RWPE1 (cell line): Measurements from ENCODE around the gene PDHB.

ENCODE experiments used
- CTCF ChIA-PET: fragments of 350-600 bp; sonication (Branson Sonifier 250); formaldehyde crosslinking; extraction: SDS; loops from one replicate; lab custom pipeline; 2021; lab: Yijun Ruan, JAX
- POLR2A ChIA-PET: fragments of 400-600 bp; formaldehyde crosslinking; extraction: SDS; loops from one replicate; lab custom pipeline; 2020; ENCODE audit warnings: antibody characterized with exemption; ENCODE audit not compliant: low non-redundant PET; lab: Yijun Ruan, JAX
- DNase-seq: peaks from one replicate; pipeline ENCODE4 v3.0.0; 2012; ENCODE audit warnings: low spot score
- H3K27ac ChIP-seq: fragments of 450-650 bp; 2 replicates; pipeline ENCODE4 v1.5.1; 2017
- CTCF ChIP-seq: fragments of 450-650 bp; conservative IDR thresholded peaks from 2 replicates; pipeline ENCODE4 v1.5.1; 2017; ENCODE audit warnings: low read depth, mild to moderate bottlenecking

Gene PDHB

GRCh38 chr3:58433400-58434167, at the start of gene PDHB:
TSS of gene PDHB (minus strand) at chr3:58433832. CDS start at chr3:58433809, 23 bp downstream.
- peak within 1 kb of the TSS; percentile 82 for H3K27ac ChIP-seq
- peak; percentile 87 for DNase-seq
- TF ChIP-seq CTCF: no peak

GRCh38 chr3:58482917-58483636, 49.4 kb upstream of the PDHB start:
- H3K27ac ChIP-seq: no peak overlapping the region
- POLR2A ChIA-PET: no interaction called here
- CTCF ChIA-PET: no interaction called here
- no peak for TF ChIP-seq CTCF
- DNase-seq: no peak

More at GRCh38 chr3:58433400-58434167, at the start of gene PDHB:
- ChIA-PET CTCF (no interaction called here), POLR2A (interaction anchor here (0.5 kb wide), 1 partner anchor 754 kb away, joined by 3 read pairs; no protein-coding TSS in a partner anchor)

GRCh38 chr3:58480309-58480708, 46.7 kb upstream of the PDHB start:
- no peak for DNase-seq
- no peak for TF ChIP-seq CTCF
- CTCF ChIA-PET: no interaction called here
- H3K27ac ChIP-seq: no peak overlapping the region
- POLR2A ChIA-PET: no interaction called here

- ChIA-PET CTCF (no interaction called here), POLR2A (no interaction called here)
- no peak overlapping the region for H3K27ac ChIP-seq
- DNase-seq: no peak
- no peak for TF ChIP-seq CTCF
Measured at GRCh38 chr3:58478781-58479180, 45.1 kb upstream of the PDHB start.

GRCh38 chr3:58474967-58475578, 41.4 kb upstream of the PDHB start:
- no peak overlapping the region for H3K27ac ChIP-seq
- TF ChIP-seq CTCF: no peak
- ChIA-PET POLR2A (no interaction called here), CTCF (no interaction called here)
- DNase-seq: no peak

GRCh38 chr3:58474348-58474911, 40.8 kb upstream of the PDHB start:
- TF ChIP-seq CTCF: no peak
- ChIA-PET CTCF (interaction anchor here (0.5 to 1.2 kb wide), 2 partner anchors 10 to 17 kb away, joined by 3 read pairs; no protein-coding TSS in a partner anchor), POLR2A (no interaction called here)
- DNase-seq: no peak
- no peak overlapping the region for H3K27ac ChIP-seq
